ENCODE measurements around the gene MAP3K20.
"Not testable (repeated sequence)": the region's sequence is repeated elsewhere in the genome, so short reads cannot be mapped to it uniquely, and the experiment has no call there.

Gene MAP3K20

GRCh38 chr2:173087793-173088496, 12.3 kb downstream of the MAP3K20 start:
- DNase-seq, result no peak

GRCh38 chr2:173090276-173090877, 14.7 kb downstream of the MAP3K20 start:
- no peak for DNase-seq

- no peak for DNase-seq
These were observed 15.5 kb downstream of the MAP3K20 start for GRCh38 chr2:173090973-173091660.

- DNase-seq, result no peak
These were observed 16.3 kb downstream of the MAP3K20 start for GRCh38 chr2:173091910-173092309.

GRCh38 chr2:173092844-173093402, 17.3 kb downstream of the MAP3K20 start:
- no peak for DNase-seq

GRCh38 chr2:173093617-173094016, 18.0 kb downstream of the MAP3K20 start:
- DNase-seq, result not testable (repeated sequence)

GRCh38 chr2:173094731-173095130, 19.1 kb downstream of the MAP3K20 start:
- no peak for DNase-seq

GRCh38 chr2:173095356-173095755, 19.7 kb downstream of the MAP3K20 start:
- no peak for DNase-seq

- no peak for DNase-seq
These were observed 23.6 kb downstream of the MAP3K20 start for GRCh38 chr2:173099271-173099670.

- DNase-seq, result no peak
These were observed 24.2 kb downstream of the MAP3K20 start for GRCh38 chr2:173099804-173100203.

- no peak for DNase-seq
These were observed 26.0 kb downstream of the MAP3K20 start for GRCh38 chr2:173101687-173102086.

- no peak for DNase-seq
These were observed 28.5 kb downstream of the MAP3K20 start for GRCh38 chr2:173104156-173104555.

- DNase-seq, result no peak
These were observed 31.4 kb downstream of the MAP3K20 start for GRCh38 chr2:173106959-173107628.

GRCh38 chr2:173107629-173108022, 32.0 kb downstream of the MAP3K20 start:
- no peak for DNase-seq

GRCh38 chr2:173109253-173110188, 33.9 kb downstream of the MAP3K20 start:
- DNase-seq, result no peak

- DNase-seq, result no peak
These were observed 42.0 kb downstream of the MAP3K20 start for GRCh38 chr2:173117678-173118077.

GRCh38 chr2:173118395-173118794, 42.7 kb downstream of the MAP3K20 start:
- DNase-seq, result no peak

GRCh38 chr2:173119069-173119807, 43.6 kb downstream of the MAP3K20 start:
- no peak for DNase-seq

GRCh38 chr2:173119944-173120343, 44.3 kb downstream of the MAP3K20 start:
- no peak for DNase-seq

GRCh38 chr2:173122936-173123335, 47.3 kb downstream of the MAP3K20 start:
- no peak for DNase-seq

GRCh38 chr2:173124441-173124840, 48.8 kb downstream of the MAP3K20 start:
- no peak for DNase-seq

Measured in CD4-positive, alpha-beta T cell treated with Interferon gamma for 1 hour (primary cell).